PC-3 (cell line): ENCODE data around the gene TSC22D3.

ENCODE experiments used
- EZH2 ChIP-seq: fragments of 300-600 bp; sonication (generic); IDR thresholded peaks from one replicate; pipeline ENCODE4 v1.6.1; 2017; ENCODE audit warnings: antibody characterized with exemption, mild to moderate bottlenecking, low read length; ENCODE audit not compliant: unreplicated experiment
- EZH2phosphoT487 ChIP-seq: fragments of 300-600 bp; sonication (generic); IDR thresholded peaks from 2 replicates; pipeline ENCODE4 v1.6.1; 2018; ENCODE audit warnings: mild to moderate bottlenecking, antibody characterized with exemption, low read length, borderline replicate concordance
- TF ChIP-seq, protein P1 (sequence below): fragments of 300-600 bp; sonication (generic); conservative IDR thresholded peaks from 2 replicates; pipeline ENCODE4 v1.5.1; 2017; ENCODE audit warnings: antibody characterized with exemption, low read depth, mild to moderate bottlenecking, low read length

DNA sequence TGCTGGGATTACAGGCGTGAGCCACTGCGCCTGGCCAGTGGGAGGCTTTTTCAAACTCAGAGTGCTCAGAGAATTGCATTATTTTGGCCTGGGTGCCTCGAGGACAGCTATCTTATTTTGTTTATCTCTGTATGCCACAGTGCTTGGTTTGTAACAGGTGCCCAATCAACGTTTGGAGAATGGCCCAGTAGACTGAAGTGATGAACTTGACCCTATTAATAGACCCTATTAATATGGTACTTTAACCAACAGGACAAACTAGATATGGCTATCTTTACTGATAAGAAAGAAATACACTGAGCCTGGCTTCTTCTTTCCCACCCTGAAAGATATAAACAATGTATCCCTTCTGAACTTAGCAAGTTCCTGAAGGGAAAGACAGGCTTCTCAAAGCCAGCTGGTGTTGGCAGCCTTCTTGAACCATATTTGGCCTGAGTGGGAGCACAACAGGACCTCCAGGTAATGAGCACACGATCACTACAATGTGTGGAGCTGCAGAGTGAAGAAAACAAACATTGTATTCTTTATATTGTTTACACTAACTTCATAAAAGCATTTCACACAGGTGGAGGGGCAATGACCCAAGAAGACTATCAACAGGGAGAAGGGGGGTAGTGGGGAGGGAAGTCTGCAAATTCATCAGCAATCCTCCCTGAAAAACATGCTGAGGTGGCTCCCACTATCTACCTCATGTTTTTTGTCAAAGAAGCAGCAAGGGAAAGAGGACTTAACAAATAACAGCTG is 105.5 kb downstream of the TSC22D3 start:
- TF ChIP-seq, protein P1, sequence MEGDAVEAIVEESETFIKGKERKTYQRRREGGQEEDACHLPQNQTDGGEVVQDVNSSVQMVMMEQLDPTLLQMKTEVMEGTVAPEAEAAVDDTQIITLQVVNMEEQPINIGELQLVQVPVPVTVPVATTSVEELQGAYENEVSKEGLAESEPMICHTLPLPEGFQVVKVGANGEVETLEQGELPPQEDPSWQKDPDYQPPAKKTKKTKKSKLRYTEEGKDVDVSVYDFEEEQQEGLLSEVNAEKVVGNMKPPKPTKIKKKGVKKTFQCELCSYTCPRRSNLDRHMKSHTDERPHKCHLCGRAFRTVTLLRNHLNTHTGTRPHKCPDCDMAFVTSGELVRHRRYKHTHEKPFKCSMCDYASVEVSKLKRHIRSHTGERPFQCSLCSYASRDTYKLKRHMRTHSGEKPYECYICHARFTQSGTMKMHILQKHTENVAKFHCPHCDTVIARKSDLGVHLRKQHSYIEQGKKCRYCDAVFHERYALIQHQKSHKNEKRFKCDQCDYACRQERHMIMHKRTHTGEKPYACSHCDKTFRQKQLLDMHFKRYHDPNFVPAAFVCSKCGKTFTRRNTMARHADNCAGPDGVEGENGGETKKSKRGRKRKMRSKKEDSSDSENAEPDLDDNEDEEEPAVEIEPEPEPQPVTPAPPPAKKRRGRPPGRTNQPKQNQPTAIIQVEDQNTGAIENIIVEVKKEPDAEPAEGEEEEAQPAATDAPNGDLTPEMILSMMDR = no peak
- TF ChIP-seq EZH2 = no peak
- no peak for TF ChIP-seq EZH2phosphoT487
